ENCODE measurements around the gene IRGQ. TPM values are rescaled to one million over a fixed set of nuclear protein-coding genes. Genes with fewer than 3 reads are reported as not detected.

IRGQ gene
- polyA plus RNA-seq, 3 donors = 1.8 to 49.6 (median 2.9) TPM

GRCh38 chr19:43582495-43582894 lies 13.4 kb downstream of the IRGQ start:
- no peak for DNase-seq
- Histone ChIP-seq H3K4me3 (replicated peaks in 1 of 3; ENCODE audit: low read depth in 2 of 3, low read length in 3 of 3) (no peak overlapping the region), H3K79me2 (ENCODE audit: insufficient read depth, low read length) (no peaks in the 10 kb centered on the region), H3K27me3 (ENCODE audit: control insufficient read depth in 2 of 2, insufficient read depth in 2 of 2, low read length in 2 of 2) (no peaks in the 10 kb centered on the region), H2AFZ (ENCODE audit: insufficient read depth, low read depth, low read length, poor library complexity, severe bottlenecking) (no peak overlapping the region), H3K4me2 (replicated peaks; ENCODE audit: extremely low read depth, low read length, poor library complexity, severe bottlenecking) (no peak overlapping the region), H3K9ac (ENCODE audit: insufficient read depth, low read length, poor library complexity, severe bottlenecking) (no peak overlapping the region), H3K36me3 (replicated peaks in 1 of 2; ENCODE audit: control insufficient read depth in 1 of 2, insufficient read depth in 2 of 2, low read length in 2 of 2) (peaks cover 0 to 6% of the 10 kb centered on the region in 2 donors), H3K27ac (ENCODE audit: low read depth in 1 of 2, low read length in 2 of 2) (no peak overlapping the region), H3K9me3 (replicated peaks in 1 of 2; ENCODE audit: control insufficient read depth in 1 of 2, insufficient read depth in 1 of 2, low read length in 2 of 2) (no peaks in the 10 kb centered on the region), H3K4me1 (ENCODE audit: control insufficient read depth in 1 of 2, insufficient read depth in 2 of 2, low read length in 2 of 2) (peaks cover 27 to 29% of the 10 kb centered on the region in 2 donors), H4K20me1 (ENCODE audit: insufficient read depth, low read length) (no peaks in the 10 kb centered on the region)
- WGBS (ENCODE audit: insufficient coverage) = no CpG with 5 or more reads among the region's 2 CpGs
- peaks cover 8 to 17% of the 10 kb centered on the region in 2 donors for H3K36me3 Mint-ChIP-seq
- H3K4me3 Mint-ChIP-seq = no peak overlapping the region
- no peaks in the 10 kb centered on the region for H3K9me3 Mint-ChIP-seq
- H3K4me1 Mint-ChIP-seq = peaks cover 37% of the 10 kb centered on the region
- intact Hi-C loops (cut with micrococcal nuclease) = loop anchor here in 1 of 2 donors (5.0 kb wide), 1 partner anchor 50 kb away; the partner anchor contains the start of gene ZNF575
- no peak for TF ChIP-seq CTCF (IDR thresholded peaks at IDR 0.05)
- peaks cover 0 to 3% (median 0%) of the 10 kb centered on the region in 3 donors for H3K27me3 Mint-ChIP-seq (ENCODE audit: low read depth in 3 of 3)
- H3K27ac Mint-ChIP-seq = no peak overlapping the region

GRCh38 chr19:43581467-43581866 lies 14.5 kb downstream of the IRGQ start:
- H3K36me3 ChIP-seq (replicated peaks in 1 of 2; ENCODE audit: control insufficient read depth in 1 of 2, insufficient read depth in 2 of 2, low read length in 2 of 2) = peaks cover 0 to 2% of the 10 kb centered on the region in 2 donors
- Mint-ChIP-seq H3K36me3 (peaks cover 8 to 9% of the 10 kb centered on the region in 2 donors), H3K27me3 (ENCODE audit: low read depth in 3 of 3) (peaks cover 0 to 4% (median 0%) of the 10 kb centered on the region in 3 donors), H3K27ac (peak overlapping the region in 3 of 7 donors; percentile 9 to 90 (median 55)), H3K4me3 (peak overlapping the region in 1 of 2 donors; percentile 26), H3K4me1 (peaks cover 37% of the 10 kb centered on the region), H3K9me3 (no peaks in the 10 kb centered on the region)
- no peak overlapping the region for H3K4me3 ChIP-seq (replicated peaks in 1 of 3; ENCODE audit: low read depth in 2 of 3, low read length in 3 of 3)
- no peak overlapping the region for H3K27ac ChIP-seq (ENCODE audit: low read depth in 1 of 2, low read length in 2 of 2)
- H3K9me3 ChIP-seq (replicated peaks in 1 of 2; ENCODE audit: control insufficient read depth in 1 of 2, insufficient read depth in 1 of 2, low read length in 2 of 2) = no peaks in the 10 kb centered on the region
- H3K4me1 ChIP-seq (ENCODE audit: control insufficient read depth in 1 of 2, insufficient read depth in 2 of 2, low read length in 2 of 2) = peaks cover 28 to 30% of the 10 kb centered on the region in 2 donors
- no peaks in the 10 kb centered on the region for H3K27me3 ChIP-seq (ENCODE audit: control insufficient read depth in 2 of 2, insufficient read depth in 2 of 2, low read length in 2 of 2)
- peak overlapping the region; percentile 92 for H2AFZ ChIP-seq (ENCODE audit: insufficient read depth, low read depth, low read length, poor library complexity, severe bottlenecking)
- no peak for TF ChIP-seq CTCF (IDR thresholded peaks at IDR 0.05)
- intact Hi-C loops (cut with micrococcal nuclease) = loop anchor here in 1 of 2 donors (5.0 kb wide), 1 partner anchor 49 kb away; the partner anchor contains the start of gene ZNF575
- 17% methylated on average over 1 of the region's 7 CpGs for WGBS (ENCODE audit: insufficient coverage)
- no peak for DNase-seq
- H4K20me1 ChIP-seq (ENCODE audit: insufficient read depth, low read length) = no peaks in the 10 kb centered on the region
- no peak overlapping the region for H3K9ac ChIP-seq (ENCODE audit: insufficient read depth, low read length, poor library complexity, severe bottlenecking)
- H3K4me2 ChIP-seq (replicated peaks; ENCODE audit: extremely low read depth, low read length, poor library complexity, severe bottlenecking) = no peak overlapping the region
- no peaks in the 10 kb centered on the region for H3K79me2 ChIP-seq (ENCODE audit: insufficient read depth, low read length)

Data from CD14-positive monocyte (primary cell).